ENCODE data around the gene FAM162A.

The FAM162A gene

DNA sequence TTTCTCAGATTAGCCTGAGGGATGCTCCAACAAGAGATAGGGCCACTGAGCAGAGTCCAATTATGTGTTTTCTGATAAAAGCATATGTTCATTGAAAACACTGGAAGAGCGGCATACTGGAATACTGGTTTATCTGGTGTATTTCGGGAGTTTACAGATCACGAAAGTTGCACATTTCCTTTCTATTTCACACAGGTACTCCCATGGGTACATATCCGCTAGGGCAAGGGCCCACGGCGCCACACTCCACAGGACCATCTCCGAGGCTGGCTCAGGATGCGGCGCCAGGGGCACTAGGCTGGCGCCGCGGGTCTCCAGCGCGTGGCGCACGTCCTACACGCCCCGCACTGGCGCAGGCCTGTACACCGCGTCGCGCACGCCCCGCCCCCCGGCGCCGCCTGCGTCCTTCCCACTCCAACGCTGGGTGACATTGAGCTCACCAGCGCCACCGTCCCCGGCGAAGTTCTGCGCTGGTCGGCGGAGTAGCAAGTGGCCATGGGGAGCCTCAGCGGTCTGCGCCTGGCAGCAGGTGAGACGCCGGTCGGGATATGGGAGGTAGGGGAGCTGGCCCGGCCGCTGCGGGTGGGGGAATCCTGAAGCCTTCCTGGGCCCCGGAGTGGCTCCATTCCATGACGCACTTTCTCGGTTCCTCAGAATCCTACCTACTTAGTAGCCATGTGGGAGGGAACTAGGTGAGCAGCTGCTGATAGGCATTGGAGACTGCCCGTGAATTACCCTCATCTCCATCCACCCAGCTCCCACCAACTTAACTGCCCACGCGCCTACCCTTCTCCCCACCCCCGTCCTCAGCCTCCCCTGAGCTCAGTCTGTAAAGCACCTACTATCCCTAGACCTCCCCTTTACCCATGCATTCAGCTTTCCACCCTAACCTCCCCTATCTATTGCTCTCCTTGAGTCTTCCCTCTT, at the start of gene FAM162A:
Gene FAM162A (plus strand): TSS at position 412 of the 927 bp plus-strand sequence. CDS start 84 bp downstream, at position 496.
- peak within 1 kb of the TSS; percentile 81 for H3K9ac ChIP-seq
- peak within 1 kb of the TSS; percentile 96 for H3K4me3 ChIP-seq (IDR thresholded peaks at IDR 0.05; ENCODE audit: insufficient read depth, low read depth, low read length)
- peak within 1 kb of the TSS; percentile 84 for H2AFZ ChIP-seq (ENCODE audit: low read depth)
- no peaks in the 10 kb centered on the region for H3K36me3 ChIP-seq (ENCODE audit: insufficient read depth)
- peak within 1 kb of the TSS; percentile 98 for H3K4me2 ChIP-seq
- no peaks in the 10 kb centered on the region for H4K20me1 ChIP-seq (ENCODE audit: insufficient read depth)
- H3K27me3 ChIP-seq (ENCODE audit: insufficient read depth, low read depth): no peaks in the 10 kb centered on the region
- peaks cover 34% of the 10 kb centered on the region for H3K4me1 ChIP-seq (ENCODE audit: low read depth, poor library complexity, severe bottlenecking)
- peak within 1 kb of the TSS; percentile 72 for H3K27ac ChIP-seq
- H3K79me2 ChIP-seq (ENCODE audit: insufficient read depth, low read depth): peaks cover 33% of the 10 kb centered on the region
- peak; percentile 66 for TF ChIP-seq CTCF (conservative IDR thresholded peaks at IDR 0.05; ENCODE audit: low read depth, low read length)

GRCh38 chr3:122342803-122343202, 41.2 kb upstream of the FAM162A start:
- TF ChIP-seq CTCF (conservative IDR thresholded peaks at IDR 0.05; ENCODE audit: low read depth, low read length): no peak
- Histone ChIP-seq H4K20me1 (ENCODE audit: insufficient read depth) (no peaks in the 10 kb centered on the region), H3K4me1 (ENCODE audit: low read depth, poor library complexity, severe bottlenecking) (no peaks in the 10 kb centered on the region), H3K9ac (no peak overlapping the region), H3K4me2 (no peak overlapping the region), H3K4me3 (IDR thresholded peaks at IDR 0.05; ENCODE audit: insufficient read depth, low read depth, low read length) (no peak overlapping the region), H3K36me3 (ENCODE audit: insufficient read depth) (no peaks in the 10 kb centered on the region), H3K27me3 (ENCODE audit: insufficient read depth, low read depth) (no peaks in the 10 kb centered on the region), H3K79me2 (ENCODE audit: insufficient read depth, low read depth) (no peaks in the 10 kb centered on the region), H2AFZ (ENCODE audit: low read depth) (no peak overlapping the region), H3K27ac (no peak overlapping the region)

DNA sequence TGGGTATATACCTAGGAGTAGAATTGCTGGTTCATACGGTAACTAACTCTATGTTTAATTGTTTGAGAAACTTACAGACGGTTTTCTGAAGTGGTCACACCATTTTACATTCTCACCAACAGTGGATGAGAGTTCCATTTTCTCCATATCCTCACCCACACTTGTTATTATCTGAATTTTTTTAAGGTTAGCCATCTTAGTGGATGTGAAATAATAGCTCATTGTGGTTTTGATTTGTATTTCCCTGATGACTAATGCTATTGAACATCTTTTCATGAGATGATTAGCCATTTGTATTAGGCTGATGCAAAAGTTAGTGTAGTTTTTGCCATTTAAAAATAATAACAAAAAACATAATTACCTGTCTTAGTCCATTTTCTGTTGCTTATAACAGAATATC, 40.3 kb upstream of the FAM162A start:
- Histone ChIP-seq H3K4me2 (no peak overlapping the region), H3K27ac (no peak overlapping the region), H3K4me1 (ENCODE audit: low read depth, poor library complexity, severe bottlenecking) (no peaks in the 10 kb centered on the region), H3K4me3 (IDR thresholded peaks at IDR 0.05; ENCODE audit: insufficient read depth, low read depth, low read length) (no peak overlapping the region), H3K79me2 (ENCODE audit: insufficient read depth, low read depth) (no peaks in the 10 kb centered on the region), H3K27me3 (ENCODE audit: insufficient read depth, low read depth) (no peaks in the 10 kb centered on the region), H3K9ac (no peak overlapping the region), H2AFZ (ENCODE audit: low read depth) (no peak overlapping the region), H3K36me3 (ENCODE audit: insufficient read depth) (no peaks in the 10 kb centered on the region), H4K20me1 (ENCODE audit: insufficient read depth) (no peaks in the 10 kb centered on the region)
- TF ChIP-seq CTCF (conservative IDR thresholded peaks at IDR 0.05; ENCODE audit: low read depth, low read length): no peak

- Histone ChIP-seq H3K9ac (no peak overlapping the region), H2AFZ (ENCODE audit: low read depth) (no peak overlapping the region), H3K27ac (no peak overlapping the region), H3K27me3 (ENCODE audit: insufficient read depth, low read depth) (no peaks in the 10 kb centered on the region), H3K4me1 (ENCODE audit: low read depth, poor library complexity, severe bottlenecking) (no peaks in the 10 kb centered on the region), H3K36me3 (ENCODE audit: insufficient read depth) (no peaks in the 10 kb centered on the region), H4K20me1 (ENCODE audit: insufficient read depth) (no peaks in the 10 kb centered on the region), H3K79me2 (ENCODE audit: insufficient read depth, low read depth) (no peaks in the 10 kb centered on the region), H3K4me3 (IDR thresholded peaks at IDR 0.05; ENCODE audit: insufficient read depth, low read depth, low read length) (no peak overlapping the region), H3K4me2 (no peak overlapping the region)
- TF ChIP-seq CTCF (conservative IDR thresholded peaks at IDR 0.05; ENCODE audit: low read depth, low read length): no peak
Measured at GRCh38 chr3:122349171-122349570, 34.8 kb upstream of the FAM162A start.

Measured in KMS-11 (cell line).